Measurements from ENCODE around the gene ANXA2. TPM values are rescaled to one million over a fixed set of nuclear protein-coding genes. Genes with fewer than 3 reads are reported as not detected.

Gene ANXA2
- total and polyA plus RNA-seq, 8 donors: 123 to 476 (median 260) TPM

- H3K36me3 ChIP-seq: no peaks in the 10 kb centered on the region
- no peak for ATAC-seq
- DNase-seq: no peak
- H3K9me3 ChIP-seq: no peaks in the 10 kb centered on the region
- no peak for TF ChIP-seq CTCF (IDR thresholded peaks at IDR 0.05)
- FAIRE-seq: no peak
- peak overlapping the region in 2 of 4 donors; percentile 70 to 79 for H3K4me3 ChIP-seq
- peaks cover 0 to 39% (median 24%) of the 10 kb centered on the region in 3 donors for H3K4me1 ChIP-seq
- H3K27me3 ChIP-seq: no peaks in the 10 kb centered on the region
- 69 to 70% methylated on average over 9 of the region's 9 CpGs for WGBS, 2 donors
- peak overlapping the region; percentile 33 to 90 (median 78) for H3K27ac ChIP-seq
- intact Hi-C loops (cut with DNase I): no loop called here
Measured at GRCh38 chr15:60395276-60396011, 2.3 kb downstream of the ANXA2 start.

GRCh38 chr15:60394689-60395097 is 3.1 kb downstream of the ANXA2 start:
- Histone ChIP-seq H3K27me3 (no peaks in the 10 kb centered on the region), H3K9me3 (no peaks in the 10 kb centered on the region), H3K27ac (peak overlapping the region; percentile 33 to 90 (median 78)), H3K36me3 (no peaks in the 10 kb centered on the region), H3K4me1 (peaks cover 0 to 39% (median 24%) of the 10 kb centered on the region in 3 donors), H3K4me3 (peak overlapping the region in 2 of 4 donors; percentile 70 to 79)
- FAIRE-seq: no peak
- TF ChIP-seq CTCF (IDR thresholded peaks at IDR 0.05): no peak
- WGBS, 2 donors: 56 to 58% methylated on average over 1 of the region's 1 CpG
- DNase-seq: no peak
- no peak for ATAC-seq
- intact Hi-C loops (cut with DNase I): no loop called here

GRCh38 chr15:60392986-60393790 is 4.6 kb downstream of the ANXA2 start:
- FAIRE-seq (no peak), ATAC-seq (peak; percentile 69 to 75 (median 72)), DNase-seq (peak in 4 of 6 donors; percentile 79 to 87 (median 81))
- intact Hi-C loops (cut with DNase I): no loop called here
- Histone ChIP-seq H3K4me3 (peak overlapping the region in 1 of 4 donors; percentile 70), H3K27me3 (no peaks in the 10 kb centered on the region), H3K9me3 (no peaks in the 10 kb centered on the region), H3K27ac (peak overlapping the region; percentile 33 to 90 (median 78)), H3K4me1 (peaks cover 0 to 39% (median 24%) of the 10 kb centered on the region in 3 donors), H3K36me3 (no peaks in the 10 kb centered on the region)
- WGBS, 2 donors: 40 to 41% methylated on average over 9 of the region's 9 CpGs
- TF ChIP-seq CTCF (IDR thresholded peaks at IDR 0.05): no peak

- WGBS, 2 donors: 35 to 45% methylated on average over 3 of the region's 3 CpGs
- Histone ChIP-seq H3K4me1 (peaks cover 0 to 39% (median 24%) of the 10 kb centered on the region in 3 donors), H3K36me3 (no peaks in the 10 kb centered on the region), H3K27ac (peak overlapping the region in 3 of 4 donors; percentile 66 to 90 (median 89)), H3K27me3 (no peaks in the 10 kb centered on the region), H3K9me3 (no peaks in the 10 kb centered on the region), H3K4me3 (no peak overlapping the region)
- DNase-seq: no peak
- peak; percentile 6 to 32 (median 18) for ATAC-seq
- FAIRE-seq: no peak
- intact Hi-C loops (cut with DNase I): no loop called here
- no peak for TF ChIP-seq CTCF (IDR thresholded peaks at IDR 0.05)
Measured at GRCh38 chr15:60392601-60392985, 5.2 kb downstream of the ANXA2 start.

Data from pancreas (tissue), 10 donors.